Body of pancreas (tissue), 4 donors: ENCODE data around the gene CAMK1D. TPM values are rescaled to one million over a fixed set of nuclear protein-coding genes. Genes with fewer than 3 reads are reported as not detected.
A peak's percentile ranks its signal among the peaks of the same experiment; 100 is the strongest.
"Not testable (repeated sequence)": the region's sequence is repeated elsewhere in the genome, so short reads cannot be mapped to it uniquely, and the experiment has no call there.

ENCODE experiments used
- ATAC-seq: fragments of 150-250 bp; one replicate; pipeline ENCODE4 v1.9.1; 2016
- DNase-seq, 4 donors: peaks; one replicate each; pipeline ENCODE4 v3.0.0-alpha.2; 2019
- H3K27ac ChIP-seq, 4 donors: fragments of 200-600 bp; sonication (generic); 1 replicate in 3 of 4; 2 replicates in 1 of 4; pipeline versions ENCODE4 v1.5.1 to v1.6.1; 2016 to 2019; ENCODE audit warnings: mild to moderate bottlenecking in 1 of 4, mixed read lengths in 1 of 4, moderate library complexity in 1 of 4
- H3K27me3 ChIP-seq, 2 donors: fragments of 200-600 bp; sonication (generic); one replicate each; pipeline ENCODE4 v1.6.0; 2016; ENCODE audit warnings: mild to moderate bottlenecking in 1 of 2
- H3K36me3 ChIP-seq, 2 donors: fragments of 200-600 bp; sonication (generic); replicated peaks in 1 of 2; 2 replicates each; pipeline ENCODE4 v1.5.1; 2016; ENCODE audit warnings: low read depth in 2 of 2; ENCODE audit not compliant: insufficient read depth in 1 of 2
- H3K4me1 ChIP-seq: fragments of 200-600 bp; sonication (generic); one replicate; pipeline ENCODE4 v1.6.0; 2016
- H3K4me3 ChIP-seq, 2 donors: fragments of 200-600 bp; sonication (generic); 1 replicate in 1 of 2; 2 replicates in 1 of 2; pipeline ENCODE4 v1.5.1; 2016 to 2019
- H3K9me3 ChIP-seq, 3 donors: fragments of 200-600 bp; sonication (generic); 1 replicate in 2 of 3; 2 replicates in 1 of 3; pipeline ENCODE4 v1.5.1; 2016
- CTCF ChIP-seq, 7 experiments: fragments of 450-650 bp in 4 of 7; fragments of 200-600 bp in 3 of 7; sonication (generic) in 3 of 7; IDR thresholded peaks; one replicate each; pipeline ENCODE4 v1.5.1; 2016 to 2019; ENCODE audit warnings: antibody characterized with exemption in 7 of 7
- POLR2A ChIP-seq, 3 donors: fragments of 450-650 bp; IDR thresholded peaks; one replicate each; pipeline ENCODE4 v1.6.1; 2016; ENCODE audit warnings: antibody characterized with exemption in 3 of 3, mild to moderate bottlenecking in 2 of 3
- WGBS, 2 donors: methylation state at CpG; one replicate each; pipeline ENCODE4 v1.1.5; 2017; 5-methylcytosine and 5-hydroxymethylcytosine counted together
- intact Hi-C: fragments of 100-400 bp; cut with DNase I; formaldehyde crosslinking; loops from one replicate; pipeline ENCODE4 v1.15.1; 2023
- total RNA-seq, 2 donors: library from RNA; depleted of rRNA; stranded (reverse); fragments of >200 nt; gene quantifications; one replicate each; pipeline ENCODE4 v1.1.0, GENCODE V29; 2016

The CAMK1D gene
- total RNA-seq, 2 donors from 2014 or later = 12.5 to 14.2 TPM

GRCh38 chr10:12357525-12358151 is 8.3 kb downstream of the CAMK1D start:
- no peaks in the 10 kb centered on the region for H3K27me3 ChIP-seq
- H3K4me3 ChIP-seq = no peak overlapping the region
- intact Hi-C loops = no loop called here
- DNase-seq (peak in 2 of 4 donors; percentile 33 to 58), ATAC-seq (no peak)
- WGBS, 2 donors = 56 to 58% methylated on average over 13 of the region's 13 CpGs
- TF ChIP-seq CTCF (IDR thresholded peaks at IDR 0.05) = no peak
- TF ChIP-seq POLR2A (IDR thresholded peaks at IDR 0.05) = no peak
- H3K27ac ChIP-seq = no peak overlapping the region
- H3K4me1 ChIP-seq = peaks cover 41% of the 10 kb centered on the region
- H3K9me3 ChIP-seq = no peaks in the 10 kb centered on the region
- H3K36me3 ChIP-seq = no peaks in the 10 kb centered on the region

GRCh38 chr10:12358863-12359564 is 9.7 kb downstream of the CAMK1D start:
- H3K27ac ChIP-seq = no peak overlapping the region

GRCh38 chr10:12360461-12360860 is 11.1 kb downstream of the CAMK1D start:
- H3K4me3 ChIP-seq = no peak overlapping the region
- no peak for TF ChIP-seq POLR2A (IDR thresholded peaks at IDR 0.05)
- no peak for TF ChIP-seq CTCF (IDR thresholded peaks at IDR 0.05)
- H3K9me3 ChIP-seq = no peaks in the 10 kb centered on the region
- ATAC-seq = no peak
- intact Hi-C loops = no loop called here
- no peak for DNase-seq
- H3K36me3 ChIP-seq = no peaks in the 10 kb centered on the region
- H3K27me3 ChIP-seq = no peaks in the 10 kb centered on the region
- H3K4me1 ChIP-seq = peaks cover 37% of the 10 kb centered on the region
- WGBS, 2 donors = 83 to 95% methylated on average over 5 of the region's 5 CpGs
- H3K27ac ChIP-seq = no peak overlapping the region

More at GRCh38 chr10:12358863-12359564, 9.7 kb downstream of the CAMK1D start:
- WGBS, 2 donors = 63 to 71% methylated on average over 11 of the region's 11 CpGs
- intact Hi-C loops = no loop called here
- H3K9me3 ChIP-seq = no peaks in the 10 kb centered on the region
- no peaks in the 10 kb centered on the region for H3K36me3 ChIP-seq
- no peaks in the 10 kb centered on the region for H3K27me3 ChIP-seq
- peaks cover 28% of the 10 kb centered on the region for H3K4me1 ChIP-seq
- peak; percentile 24 for ATAC-seq
- TF ChIP-seq POLR2A (IDR thresholded peaks at IDR 0.05) = no peak
- TF ChIP-seq CTCF (IDR thresholded peaks at IDR 0.05) = no peak
- H3K4me3 ChIP-seq = no peak overlapping the region
- DNase-seq = peak in 1 of 4 donors; percentile 28

- WGBS, 2 donors = 72 to 74% methylated on average over 5 of the region's 5 CpGs
- intact Hi-C loops = not testable (repeated sequence)
- peaks cover 43% of the 10 kb centered on the region for H3K4me1 ChIP-seq
Observed at GRCh38 chr10:12361115-12361514, 11.8 kb downstream of the CAMK1D start.

GRCh38 chr10:12364559-12364958 is 15.2 kb downstream of the CAMK1D start:
- Histone ChIP-seq H3K27ac (no peak overlapping the region), H3K9me3 (no peaks in the 10 kb centered on the region), H3K36me3 (no peaks in the 10 kb centered on the region), H3K4me3 (no peak overlapping the region), H3K4me1 (peaks cover 23% of the 10 kb centered on the region), H3K27me3 (no peaks in the 10 kb centered on the region)
- 42 to 45% methylated on average over 3 of the region's 3 CpGs for WGBS, 2 donors
- intact Hi-C loops = no loop called here
- ATAC-seq (no peak), DNase-seq (no peak)
- TF ChIP-seq POLR2A (IDR thresholded peaks at IDR 0.05) (no peak), CTCF (IDR thresholded peaks at IDR 0.05) (no peak)

More at GRCh38 chr10:12361115-12361514, 11.8 kb downstream of the CAMK1D start:
- H3K27me3 ChIP-seq, DNase-seq, ATAC-seq, H3K27ac ChIP-seq, H3K9me3 ChIP-seq, H3K4me3 ChIP-seq, H3K36me3 ChIP-seq: not testable (repeated sequence)
